Spleen (tissue), 11 donors: ENCODE data around the gene LSM14A. TPM values are rescaled to one million over a fixed set of nuclear protein-coding genes. Genes with fewer than 3 reads are reported as not detected.
"Not testable (repeated sequence)": the region's sequence is repeated elsewhere in the genome, so short reads cannot be mapped to it uniquely, and the experiment has no call there.

Experiments used
- DNase-seq: peaks from one replicate; pipeline ENCODE4 v3.0.0-alpha.2; 2020
- H3K27ac ChIP-seq, 8 donors: fragments of 200-600 bp; sonication (generic) in 7 of 8; 1 replicate in 4 of 8; 2 replicates in 4 of 8; pipeline versions ENCODE4 v1.5.0 to v1.8.0; 2016 to 2021; ENCODE audit warnings: inconsistent platforms in 4 of 8, mild to moderate bottlenecking in 4 of 8, moderate library complexity in 1 of 8
- H3K27me3 ChIP-seq, 7 donors: fragments of 200-600 bp; sonication (generic) in 6 of 7; replicated peaks in 1 of 7; 1 replicate in 4 of 7; 2 replicates in 3 of 7; pipeline versions ENCODE4 v1.5.0 to v1.8.0; 2016 to 2021; ENCODE audit warnings: inconsistent platforms in 3 of 7, mild to moderate bottlenecking in 1 of 7
- H3K36me3 ChIP-seq, 6 donors: fragments of 200-600 bp; sonication (generic) in 5 of 6; 1 replicate in 4 of 6; 2 replicates in 2 of 6; pipeline versions ENCODE4 v1.5.0 to v1.8.0; 2016 to 2021; ENCODE audit warnings: inconsistent platforms in 2 of 6
- H3K4me1 ChIP-seq, 6 donors: fragments of 200-600 bp; sonication (generic) in 5 of 6; 1 replicate in 3 of 6; 2 replicates in 3 of 6; pipeline versions ENCODE4 v1.5.0 to v1.8.0; 2016 to 2021; ENCODE audit warnings: inconsistent platforms in 3 of 6
- H3K4me3 ChIP-seq, 8 donors: fragments of 200-600 bp; sonication (generic) in 7 of 8; 1 replicate in 4 of 8; 2 replicates in 4 of 8; pipeline versions ENCODE4 v1.5.0 to v1.8.0; 2016 to 2021; ENCODE audit warnings: inconsistent platforms in 4 of 8, mild to moderate bottlenecking in 4 of 8, moderate library complexity in 2 of 8
- H3K9me3 ChIP-seq, 8 donors: fragments of 200-600 bp; sonication (generic) in 7 of 8; 1 replicate in 4 of 8; 2 replicates in 4 of 8; pipeline versions ENCODE4 v1.5.0 to v1.8.0; 2016 to 2021; ENCODE audit warnings: inconsistent platforms in 4 of 8
- POLR2A ChIP-seq, 3 donors: fragments of 450-650 bp; IDR thresholded peaks; one replicate each; pipeline ENCODE4 v1.5.1; 2017; ENCODE audit warnings: antibody characterized with exemption in 3 of 3, mild to moderate bottlenecking in 1 of 3
- POLR2AphosphoS5 ChIP-seq, 3 donors: sonication (generic); formaldehyde crosslinking; IDR thresholded peaks; one replicate each; pipeline ENCODE4 v1.5.1; 2017; ENCODE audit warnings: antibody characterized with exemption in 3 of 3
- WGBS, 5 donors: extraction: QIAGEN DNeasy Blood & Tissue Kit in 3 of 5; methylation state at CpG; one replicate each; pipeline versions ENCODE4 v1.1.5 to v1.1.7; 2013 to 2018; 5-methylcytosine and 5-hydroxymethylcytosine counted together
- intact Hi-C: fragments of 100-400 bp; cut with DNase I; formaldehyde crosslinking; loops from one replicate; pipeline ENCODE4 v1.15.0; 2023; ENCODE audit warnings: low total_unique reads
- polyA plus RNA-seq, 3 donors: library from polyadenylated mRNA; stranded (reverse); fragments of 200-250 nt; gene quantifications; one replicate each; pipeline ENCODE4 v1.2.1, GENCODE V29; 2013
- total RNA-seq, 7 donors: library from RNA; depleted of rRNA in 3 of 7; stranded (reverse); fragments of >200 nt in 3 of 7; fragmentation: NEBNext Ultra II Directional in 4 of 7; extraction: Animal tissue kit (Norgen Biotek cat#: 25700) in 4 of 7; gene quantifications; one replicate each; pipeline versions ENCODE4 v1.1.0 to v1.2.1, GENCODE V29; 2016 to 2021
- TF ChIP-seq, protein P1 (sequence below), 11 experiments: fragments of 200-600 bp in 7 of 11; fragments of 450-650 bp in 4 of 11; sonication (generic) in 4 of 11; IDR thresholded peaks in 8 of 11; conservative IDR thresholded peaks in 3 of 11; 1 replicate in 7 of 11; 2 replicates in 4 of 11; pipeline versions ENCODE4 v1.4.0 to v1.8.0; 2016 to 2021; ENCODE audit warnings: antibody characterized with exemption in 11 of 11, inconsistent platforms in 4 of 11, mild to moderate bottlenecking in 1 of 11
- donor health status: healthy with polysubstance abuse.
- donor health status: DM: no; HTN: no; CAD: no; lungs with moderate emphysema.
- donor health status: DM: no; HTN: no; CAD: no.
- donor health status: Bipolar disorder and iron deficiency.
- donor health status: healthy.
- donor health status: DM: no; HTN: no; CAD: no.
- donor health status: DM: yes; HTN: yes; CAD: no.

The LSM14A gene
- total and polyA plus RNA-seq, 10 donors = 46.8 to 187 (median 122) TPM

- H3K4me3 ChIP-seq = no peak overlapping the region
- H3K9me3 ChIP-seq = no peaks in the 10 kb centered on the region
- H3K27me3 ChIP-seq = no peaks in the 10 kb centered on the region
- TF ChIP-seq POLR2A (IDR thresholded peaks at IDR 0.05) (no peak), POLR2AphosphoS5 (IDR thresholded peaks at IDR 0.05) (no peak)
- TF ChIP-seq, protein P1, sequence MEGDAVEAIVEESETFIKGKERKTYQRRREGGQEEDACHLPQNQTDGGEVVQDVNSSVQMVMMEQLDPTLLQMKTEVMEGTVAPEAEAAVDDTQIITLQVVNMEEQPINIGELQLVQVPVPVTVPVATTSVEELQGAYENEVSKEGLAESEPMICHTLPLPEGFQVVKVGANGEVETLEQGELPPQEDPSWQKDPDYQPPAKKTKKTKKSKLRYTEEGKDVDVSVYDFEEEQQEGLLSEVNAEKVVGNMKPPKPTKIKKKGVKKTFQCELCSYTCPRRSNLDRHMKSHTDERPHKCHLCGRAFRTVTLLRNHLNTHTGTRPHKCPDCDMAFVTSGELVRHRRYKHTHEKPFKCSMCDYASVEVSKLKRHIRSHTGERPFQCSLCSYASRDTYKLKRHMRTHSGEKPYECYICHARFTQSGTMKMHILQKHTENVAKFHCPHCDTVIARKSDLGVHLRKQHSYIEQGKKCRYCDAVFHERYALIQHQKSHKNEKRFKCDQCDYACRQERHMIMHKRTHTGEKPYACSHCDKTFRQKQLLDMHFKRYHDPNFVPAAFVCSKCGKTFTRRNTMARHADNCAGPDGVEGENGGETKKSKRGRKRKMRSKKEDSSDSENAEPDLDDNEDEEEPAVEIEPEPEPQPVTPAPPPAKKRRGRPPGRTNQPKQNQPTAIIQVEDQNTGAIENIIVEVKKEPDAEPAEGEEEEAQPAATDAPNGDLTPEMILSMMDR (IDR thresholded peaks at IDR 0.05 in 8 of 11, conservative IDR thresholded peaks at IDR 0.05 in 3 of 11) = no peak
- no peak for DNase-seq
- intact Hi-C loops = no loop called here
- WGBS, 5 donors = 52 to 70% (median 59%) methylated on average over 6 of the region's 6 CpGs
- H3K4me1 ChIP-seq = peaks cover 0 to 2% (median 1%) of the 10 kb centered on the region in 6 donors
- no peak overlapping the region for H3K27ac ChIP-seq
- H3K36me3 ChIP-seq = no peaks in the 10 kb centered on the region
These were observed 43.6 kb upstream of the LSM14A start for GRCh38 chr19:34128558-34129250.

GRCh38 chr19:34131100-34131499, 41.2 kb upstream of the LSM14A start:
- no peak for DNase-seq
- Histone ChIP-seq H3K4me3 (no peak overlapping the region), H3K9me3 (no peaks in the 10 kb centered on the region), H3K4me1 (peaks cover 0 to 20% (median 8%) of the 10 kb centered on the region in 6 donors), H3K27ac (no peak overlapping the region), H3K36me3 (no peaks in the 10 kb centered on the region), H3K27me3 (no peaks in the 10 kb centered on the region)
- intact Hi-C loops = no loop called here
- no peak for TF ChIP-seq POLR2A (IDR thresholded peaks at IDR 0.05)
- TF ChIP-seq POLR2AphosphoS5 (IDR thresholded peaks at IDR 0.05) = no peak
- TF ChIP-seq, protein P1 (IDR thresholded peaks at IDR 0.05 in 8 of 11, conservative IDR thresholded peaks at IDR 0.05 in 3 of 11) = no peak

GRCh38 chr19:34132145-34132544, 40.2 kb upstream of the LSM14A start:
- H3K9me3 ChIP-seq, H3K4me3 ChIP-seq, H3K27ac ChIP-seq, intact Hi-C loops, DNase-seq, H3K27me3 ChIP-seq, H3K36me3 ChIP-seq: not testable (repeated sequence)
- peaks cover 0 to 20% (median 8%) of the 10 kb centered on the region in 6 donors for H3K4me1 ChIP-seq
- WGBS, 5 donors = 88 to 96% (median 91%) methylated on average over 8 to 23 of the region's 24 CpGs; no CpG with 5 or more reads in 1 of the 5 donors

DNA sequence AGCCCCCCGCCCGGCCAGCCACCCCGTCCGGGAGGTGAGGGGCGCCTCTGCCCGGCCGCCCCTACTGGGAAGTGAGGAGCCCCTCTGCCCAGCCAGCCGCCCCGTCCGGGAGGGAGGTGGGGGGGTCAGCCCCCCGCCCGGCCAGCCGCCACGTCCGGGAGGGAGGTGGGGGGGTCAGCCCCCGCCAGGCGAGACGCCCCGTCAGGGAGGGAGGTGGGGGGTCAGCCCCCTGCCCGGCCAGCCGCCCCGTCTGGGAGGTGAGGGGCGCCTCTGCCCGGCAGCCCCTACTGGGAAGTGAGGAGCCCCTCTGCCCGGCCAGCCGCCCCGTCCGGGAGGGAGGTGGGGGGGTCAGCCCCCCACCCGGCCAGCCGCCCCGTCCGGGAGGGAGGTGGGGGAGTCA, 39.6 kb upstream of the LSM14A start:
- DNase-seq, H3K36me3 ChIP-seq: not testable (repeated sequence)
- 94 to 95% (median 94%) methylated on average over 9 to 30 of the region's 32 CpGs; no CpG with 5 or more reads in 2 of the 5 donors for WGBS, 5 donors

DNA sequence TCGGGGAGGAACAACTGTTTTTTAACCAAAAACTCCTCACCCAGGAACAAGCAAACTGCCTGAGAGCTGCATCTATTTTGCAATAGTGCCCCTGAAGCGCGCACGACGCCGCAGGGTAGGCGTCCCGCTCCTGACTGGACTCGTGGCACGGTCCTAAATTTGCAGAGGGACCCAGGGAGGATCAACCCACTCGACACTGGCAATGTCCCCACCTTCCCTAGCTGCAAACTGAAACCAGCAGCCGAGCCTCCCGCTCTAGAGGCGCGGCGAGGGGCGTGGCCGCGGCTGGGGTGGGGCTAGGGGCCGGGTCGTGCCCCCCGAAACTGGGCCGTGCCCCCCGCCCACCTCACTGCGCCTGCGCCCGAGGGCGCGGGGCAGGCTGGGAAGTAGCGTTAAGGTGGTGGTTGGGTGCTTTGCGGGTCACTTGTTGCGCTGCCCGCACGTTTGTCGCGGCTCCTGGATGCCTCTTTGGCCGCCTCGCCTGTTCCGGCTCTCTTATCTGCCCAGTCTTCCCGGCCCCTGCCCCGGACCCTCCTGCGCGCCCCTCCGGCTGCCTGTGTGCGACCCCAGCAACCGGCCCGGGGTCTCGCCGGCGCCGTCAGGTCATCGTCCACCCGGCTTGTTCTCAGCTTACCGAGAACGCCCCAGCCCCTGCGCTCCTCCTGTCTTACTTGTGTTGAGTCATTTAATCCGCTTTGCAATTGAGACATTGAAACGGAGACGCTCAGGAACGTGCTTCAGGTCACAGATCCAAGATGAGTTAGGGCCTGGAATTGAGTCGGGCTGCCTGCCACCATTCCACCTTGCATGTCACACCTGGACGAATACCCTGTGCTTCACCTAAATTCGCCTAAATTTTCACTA, 37.9 kb upstream of the LSM14A start:
- Histone ChIP-seq H3K4me1 (peaks cover 0 to 20% (median 8%) of the 10 kb centered on the region in 6 donors), H3K9me3 (no peaks in the 10 kb centered on the region), H3K4me3 (peak overlapping the region; percentile 54 to 94 (median 64)), H3K27ac (peak overlapping the region; percentile 80 to 91 (median 88)), H3K27me3 (no peaks in the 10 kb centered on the region), H3K36me3 (no peaks in the 10 kb centered on the region)
- intact Hi-C loops = no loop called here
- WGBS, 5 donors = 0 to 4% (median 1%) methylated on average over 35 to 63 of the region's 63 CpGs
- peak; percentile 94 to 97 (median 96) for TF ChIP-seq POLR2AphosphoS5 (IDR thresholded peaks at IDR 0.05)
- TF ChIP-seq POLR2A (IDR thresholded peaks at IDR 0.05) = peak in 1 of 3 donors; percentile 47
- TF ChIP-seq, protein P1 (IDR thresholded peaks at IDR 0.05 in 8 of 11, conservative IDR thresholded peaks at IDR 0.05 in 3 of 11) = peak in 1 of 11 experiments; percentile 7
- DNase-seq = peak; percentile 96

More for the DNA sequence above, 39.6 kb upstream of the LSM14A start:
- H3K4me3 ChIP-seq, H3K9me3 ChIP-seq, H3K27ac ChIP-seq, H3K27me3 ChIP-seq, intact Hi-C loops: not testable (repeated sequence)
- peaks cover 0 to 20% (median 8%) of the 10 kb centered on the region in 6 donors for H3K4me1 ChIP-seq
